ENCODE measurements around the gene GFPT2. TPM values are rescaled to one million over a fixed set of nuclear protein-coding genes. Genes with fewer than 3 reads are reported as not detected.

The GFPT2 gene
- total RNA-seq, 1 donor from 2014 or later = 70.7 TPM

DNA sequence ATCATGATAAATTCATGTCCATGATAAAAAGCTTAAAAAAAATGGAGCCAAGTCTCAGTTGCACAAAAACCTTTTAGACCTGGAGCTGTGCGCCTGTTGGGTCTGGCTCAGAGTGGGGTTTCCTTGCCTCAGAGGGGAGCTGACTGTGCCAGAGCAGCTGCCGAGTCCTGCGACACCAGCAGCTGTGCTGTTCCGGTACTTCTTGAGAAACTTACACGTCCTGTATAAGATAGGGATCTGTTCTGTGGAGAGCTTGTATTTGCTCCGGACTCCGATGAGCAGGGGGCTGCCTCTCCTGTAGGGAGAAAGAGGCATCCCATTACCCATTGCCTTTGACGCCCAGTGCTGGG lies 28.6 kb downstream of the GFPT2 start:
- no peak overlapping the region for H3K27ac Mint-ChIP-seq (ENCODE audit: unreplicated experiment)

DNA sequence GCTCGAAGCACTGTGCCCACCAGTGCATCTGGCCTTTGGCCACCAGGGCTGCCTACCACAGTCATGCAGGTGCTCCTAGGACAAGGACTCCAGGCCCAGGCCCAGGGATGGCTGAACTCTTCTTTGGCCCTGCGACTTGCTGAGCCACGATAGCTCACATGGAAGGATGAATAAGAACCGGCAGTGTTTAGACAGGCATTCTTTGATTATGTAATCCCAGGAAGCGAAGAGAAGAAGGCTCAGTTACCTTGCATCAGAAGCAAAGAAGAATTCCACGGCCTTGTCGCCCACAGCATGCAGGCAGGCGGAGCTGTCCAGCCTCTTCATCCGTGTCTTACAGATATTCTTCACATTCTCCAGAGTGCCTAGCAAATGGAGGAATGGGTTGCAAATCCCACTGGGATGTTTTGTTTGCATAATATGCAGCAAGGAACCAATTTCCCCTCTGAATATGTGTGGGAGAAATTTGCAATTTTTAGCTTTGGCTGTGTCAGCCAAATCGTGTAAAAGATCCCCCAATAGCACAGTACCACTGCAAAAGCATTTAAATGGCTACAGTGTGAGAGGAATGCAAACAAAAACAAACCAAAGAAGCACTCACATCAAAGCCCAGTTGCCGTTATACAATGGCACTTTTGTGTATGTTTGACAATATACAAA lies 29.1 kb downstream of the GFPT2 start:
- Mint-ChIP-seq H3K4me1 (ENCODE audit: unreplicated experiment) (peaks cover 18% of the 10 kb centered on the region), H3K9me3 (ENCODE audit: unreplicated experiment) (no peaks in the 10 kb centered on the region), H3K27ac (ENCODE audit: unreplicated experiment) (no peak overlapping the region), H3K4me3 (ENCODE audit: unreplicated experiment) (no peak overlapping the region), H3K27me3 (ENCODE audit: unreplicated experiment) (no peaks in the 10 kb centered on the region), H3K36me3 (ENCODE audit: unreplicated experiment) (peaks cover 48% of the 10 kb centered on the region)
- no peak for DNase-seq (ENCODE audit: extremely low spot score, unreplicated experiment)
- TF ChIP-seq, protein P1, sequence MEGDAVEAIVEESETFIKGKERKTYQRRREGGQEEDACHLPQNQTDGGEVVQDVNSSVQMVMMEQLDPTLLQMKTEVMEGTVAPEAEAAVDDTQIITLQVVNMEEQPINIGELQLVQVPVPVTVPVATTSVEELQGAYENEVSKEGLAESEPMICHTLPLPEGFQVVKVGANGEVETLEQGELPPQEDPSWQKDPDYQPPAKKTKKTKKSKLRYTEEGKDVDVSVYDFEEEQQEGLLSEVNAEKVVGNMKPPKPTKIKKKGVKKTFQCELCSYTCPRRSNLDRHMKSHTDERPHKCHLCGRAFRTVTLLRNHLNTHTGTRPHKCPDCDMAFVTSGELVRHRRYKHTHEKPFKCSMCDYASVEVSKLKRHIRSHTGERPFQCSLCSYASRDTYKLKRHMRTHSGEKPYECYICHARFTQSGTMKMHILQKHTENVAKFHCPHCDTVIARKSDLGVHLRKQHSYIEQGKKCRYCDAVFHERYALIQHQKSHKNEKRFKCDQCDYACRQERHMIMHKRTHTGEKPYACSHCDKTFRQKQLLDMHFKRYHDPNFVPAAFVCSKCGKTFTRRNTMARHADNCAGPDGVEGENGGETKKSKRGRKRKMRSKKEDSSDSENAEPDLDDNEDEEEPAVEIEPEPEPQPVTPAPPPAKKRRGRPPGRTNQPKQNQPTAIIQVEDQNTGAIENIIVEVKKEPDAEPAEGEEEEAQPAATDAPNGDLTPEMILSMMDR (IDR thresholded peaks at IDR 0.05) = no peak

More for the DNA sequence above, 28.6 kb downstream of the GFPT2 start:
- DNase-seq (ENCODE audit: extremely low spot score, unreplicated experiment) = no peak
- Mint-ChIP-seq H3K36me3 (ENCODE audit: unreplicated experiment) (peaks cover 45% of the 10 kb centered on the region), H3K4me3 (ENCODE audit: unreplicated experiment) (no peak overlapping the region), H3K27me3 (ENCODE audit: unreplicated experiment) (no peaks in the 10 kb centered on the region), H3K9me3 (ENCODE audit: unreplicated experiment) (no peaks in the 10 kb centered on the region), H3K4me1 (ENCODE audit: unreplicated experiment) (peaks cover 18% of the 10 kb centered on the region)
- TF ChIP-seq, protein P1 (IDR thresholded peaks at IDR 0.05) = no peak

DNA sequence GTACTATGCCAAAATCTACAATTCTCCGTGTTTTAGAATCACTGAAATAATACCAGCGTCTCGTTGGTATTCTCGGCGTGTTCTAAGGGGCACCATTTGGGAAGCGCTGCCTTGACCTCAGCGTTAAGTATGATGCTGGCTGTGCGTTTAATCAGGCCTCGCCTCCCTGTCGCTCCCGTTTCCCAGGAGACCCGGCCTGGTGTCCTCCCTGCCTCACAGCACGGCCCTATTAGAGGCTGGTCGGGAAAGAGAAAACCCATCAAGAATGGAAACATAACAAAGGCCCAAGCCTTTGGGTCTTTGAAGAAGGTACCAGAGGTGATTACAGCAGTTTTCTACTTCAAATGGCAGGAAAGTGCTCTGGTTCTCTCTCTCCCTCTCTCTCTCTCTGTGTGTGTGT lies 30.0 kb downstream of the GFPT2 start:
- TF ChIP-seq, protein P1 (IDR thresholded peaks at IDR 0.05) = no peak
- no peaks in the 10 kb centered on the region for H3K27me3 Mint-ChIP-seq (ENCODE audit: unreplicated experiment)
- no peak overlapping the region for H3K4me3 Mint-ChIP-seq (ENCODE audit: unreplicated experiment)
- no peak overlapping the region for H3K27ac Mint-ChIP-seq (ENCODE audit: unreplicated experiment)
- peaks cover 50% of the 10 kb centered on the region for H3K36me3 Mint-ChIP-seq (ENCODE audit: unreplicated experiment)
- no peaks in the 10 kb centered on the region for H3K9me3 Mint-ChIP-seq (ENCODE audit: unreplicated experiment)
- no peak for DNase-seq (ENCODE audit: extremely low spot score, unreplicated experiment)
- peaks cover 15% of the 10 kb centered on the region for H3K4me1 Mint-ChIP-seq (ENCODE audit: unreplicated experiment)

DNA sequence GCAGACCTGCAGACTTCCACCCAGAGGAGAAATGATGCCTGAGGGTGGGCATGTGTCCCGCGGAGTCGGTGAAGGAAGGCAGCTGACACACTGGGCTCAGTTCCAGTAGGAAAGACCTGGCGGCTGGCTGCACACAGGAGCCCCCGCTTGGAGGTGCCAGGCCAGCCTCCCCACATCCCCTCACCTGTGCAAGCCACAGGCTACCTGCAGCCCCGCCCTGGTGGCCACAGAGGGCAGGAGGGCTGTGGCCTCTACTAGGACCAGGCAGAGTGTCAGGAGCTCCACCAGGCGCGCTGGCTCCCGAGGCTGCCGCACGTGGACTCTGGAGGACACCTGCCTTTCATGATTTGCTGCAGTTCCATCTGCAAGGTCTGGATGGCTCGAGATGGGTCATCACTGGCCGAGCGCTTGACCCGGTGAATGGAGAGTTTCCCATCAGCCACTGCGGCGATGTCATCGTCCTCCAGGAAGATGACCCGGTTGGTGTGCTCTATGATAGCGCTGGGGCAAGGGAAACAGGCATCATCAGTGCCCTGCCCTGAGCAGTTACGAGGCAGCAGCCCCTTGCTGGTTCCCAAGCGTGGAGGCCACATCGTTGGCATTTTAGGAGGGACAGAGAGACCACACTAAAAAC lies 34.6 kb downstream of the GFPT2 start:
- no peaks in the 10 kb centered on the region for H3K4me1 Mint-ChIP-seq (ENCODE audit: unreplicated experiment)
- no peak overlapping the region for H3K4me3 Mint-ChIP-seq (ENCODE audit: unreplicated experiment)
- peaks cover 48% of the 10 kb centered on the region for H3K36me3 Mint-ChIP-seq (ENCODE audit: unreplicated experiment)
- DNase-seq (ENCODE audit: extremely low spot score, unreplicated experiment) = no peak
- no peak overlapping the region for H3K27ac Mint-ChIP-seq (ENCODE audit: unreplicated experiment)
- H3K27me3 Mint-ChIP-seq (ENCODE audit: unreplicated experiment) = no peaks in the 10 kb centered on the region
- TF ChIP-seq, protein P1 (IDR thresholded peaks at IDR 0.05) = no peak
- H3K9me3 Mint-ChIP-seq (ENCODE audit: unreplicated experiment) = no peaks in the 10 kb centered on the region

DNA sequence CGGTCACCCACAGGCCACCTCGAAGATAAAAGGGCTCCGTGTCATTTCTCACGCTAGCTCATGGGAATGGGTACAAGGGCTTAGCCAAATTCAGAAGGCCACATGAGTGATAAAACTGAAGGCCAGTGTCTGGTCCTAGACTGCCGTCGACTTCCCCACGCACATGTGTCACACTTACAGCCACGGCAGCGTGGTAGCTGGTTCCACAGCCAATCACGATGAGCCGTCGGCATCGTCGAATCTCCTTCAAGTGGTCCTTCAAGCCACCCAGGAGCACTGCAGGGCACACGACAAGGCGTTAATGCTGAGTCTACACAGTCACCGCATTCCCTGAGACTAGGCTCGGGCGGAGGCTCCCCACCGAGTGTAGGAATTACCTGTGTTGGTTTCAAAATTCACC lies 36.5 kb downstream of the GFPT2 start:
- peaks cover 47% of the 10 kb centered on the region for H3K36me3 Mint-ChIP-seq (ENCODE audit: unreplicated experiment)
- no peaks in the 10 kb centered on the region for H3K9me3 Mint-ChIP-seq (ENCODE audit: unreplicated experiment)
- H3K4me3 Mint-ChIP-seq (ENCODE audit: unreplicated experiment) = no peak overlapping the region
- DNase-seq (ENCODE audit: extremely low spot score, unreplicated experiment) = no peak
- H3K27ac Mint-ChIP-seq (ENCODE audit: unreplicated experiment) = no peak overlapping the region
- no peaks in the 10 kb centered on the region for H3K27me3 Mint-ChIP-seq (ENCODE audit: unreplicated experiment)
- no peaks in the 10 kb centered on the region for H3K4me1 Mint-ChIP-seq (ENCODE audit: unreplicated experiment)
- TF ChIP-seq, protein P1 (IDR thresholded peaks at IDR 0.05) = no peak

Data from osteocyte (in vitro differentiated cells).